ENCODE results near the gene MYEOV.
A peak's percentile ranks its signal among the peaks of the same experiment; 100 is the strongest.

Gene MYEOV

DNA sequence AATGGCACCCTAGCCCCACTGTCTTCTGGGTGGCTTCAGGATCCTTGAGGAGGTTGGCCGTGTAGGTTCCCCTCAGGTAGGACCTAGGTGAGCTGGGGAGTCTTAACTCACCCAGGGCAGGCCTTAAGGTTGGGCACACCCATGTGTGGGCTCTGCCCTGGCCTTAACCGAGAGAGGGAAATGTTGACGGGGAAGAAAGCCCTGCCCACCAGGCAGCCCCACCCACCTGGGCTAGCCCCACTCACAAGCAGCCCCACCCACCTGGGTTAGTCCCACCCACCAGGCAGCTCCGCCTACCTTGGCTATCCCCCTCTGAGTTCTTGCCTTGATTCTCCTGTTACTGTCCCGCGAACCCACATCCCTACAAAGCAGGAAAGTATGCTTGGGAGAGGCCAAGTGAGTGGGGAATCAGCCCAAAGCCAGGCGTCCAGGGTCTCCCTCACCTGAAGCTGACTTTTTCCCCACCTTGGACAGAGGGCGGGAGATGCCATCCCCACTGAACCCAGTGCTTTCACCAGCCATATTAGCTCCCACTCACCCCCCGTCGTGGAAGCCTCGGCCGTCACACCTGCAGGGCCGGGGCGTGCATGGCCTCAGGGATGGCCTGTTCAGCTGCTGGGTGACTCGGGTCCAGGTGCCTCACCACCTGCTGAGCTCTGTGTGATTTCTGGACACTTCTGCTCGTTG, at the start of gene MYEOV:
Gene MYEOV (plus strand): TSS at position 337 of the 687 bp plus-strand sequence. CDS start 1,200 bp downstream, outside the sequence.
- peak; percentile 83 for DNase-seq

DNA sequence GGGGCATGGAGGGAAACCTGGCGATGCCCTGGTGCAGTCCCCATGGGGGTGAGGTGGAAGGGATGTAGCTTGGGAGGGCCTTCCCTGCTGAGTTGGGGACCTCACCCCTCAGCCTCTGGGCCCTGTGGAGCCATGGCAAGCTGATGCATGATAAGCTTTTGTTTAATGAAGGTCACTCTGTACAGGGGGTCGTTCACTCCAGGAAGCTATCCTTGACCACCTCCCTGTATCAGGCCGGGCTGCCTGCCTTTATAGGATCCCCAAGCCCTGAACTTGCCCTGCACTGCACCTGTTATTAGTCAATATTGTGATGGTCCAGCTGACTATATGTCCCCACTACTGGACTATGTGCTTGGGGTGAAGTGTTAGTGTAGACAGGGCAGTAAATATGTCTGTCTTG, 49.7 kb upstream of the MYEOV start:
- no peak for DNase-seq

DNA sequence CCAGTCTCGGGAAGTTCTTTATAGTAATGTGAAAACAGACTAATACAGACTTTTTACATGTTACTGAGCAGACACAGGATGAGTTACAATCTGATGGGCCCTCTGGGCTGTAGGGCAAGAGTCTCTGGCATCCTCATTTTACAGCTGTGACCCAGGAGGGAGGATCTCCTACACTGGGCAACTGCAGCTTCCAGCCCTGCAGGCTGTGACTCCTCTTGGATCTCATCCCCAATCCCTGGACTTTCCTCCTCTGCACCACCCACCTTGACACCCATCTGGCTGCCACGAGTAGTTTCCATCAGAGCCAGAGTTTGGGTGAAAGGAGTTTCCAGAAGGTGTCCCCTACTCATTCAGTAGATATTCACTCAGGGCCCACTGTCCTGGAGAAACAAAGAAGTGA, 48.9 kb upstream of the MYEOV start:
- DNase-seq, result no peak

DNA sequence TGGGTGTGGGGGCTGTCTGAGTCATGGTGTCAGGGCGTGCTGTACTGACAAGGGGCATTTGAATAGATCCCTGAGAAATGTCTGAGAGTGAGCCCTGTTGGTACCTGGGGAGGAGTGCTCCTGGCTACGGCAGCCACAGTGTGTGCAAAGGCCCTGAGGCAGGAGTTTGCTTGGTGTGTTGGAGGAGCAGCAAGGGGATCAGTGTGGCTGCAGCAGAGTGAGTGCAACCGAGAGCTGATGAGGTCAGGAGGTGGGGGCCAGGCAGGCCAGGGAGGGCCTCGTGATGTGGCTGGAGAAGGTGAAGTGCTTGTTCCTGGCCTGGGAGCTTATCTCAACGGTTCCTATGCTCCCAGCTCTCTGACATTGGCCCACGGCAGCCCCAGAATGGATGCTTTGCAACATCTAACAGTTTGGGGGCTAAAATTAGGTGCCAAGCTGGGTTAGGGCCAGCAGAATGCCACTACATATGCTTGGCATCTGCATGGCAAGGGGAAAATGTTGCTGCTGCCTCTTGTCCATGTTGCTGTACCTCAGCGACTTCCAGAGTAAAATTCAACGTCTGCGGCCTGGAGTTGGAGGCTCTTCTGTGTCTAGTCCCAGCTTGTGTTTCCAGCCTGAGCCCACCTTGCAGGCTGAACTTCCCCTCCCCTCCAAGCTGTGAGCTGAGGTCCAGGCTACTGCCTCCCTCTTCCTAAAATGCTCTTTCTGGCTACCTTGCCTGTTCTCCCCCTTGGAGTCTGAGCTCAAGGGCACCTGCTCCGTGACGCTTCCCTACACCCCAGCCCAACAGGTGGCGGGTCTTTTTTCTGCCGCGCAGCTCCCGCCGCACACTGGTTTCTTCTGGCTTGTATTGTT, 48.2 kb upstream of the MYEOV start:
- no peak for DNase-seq

DNA sequence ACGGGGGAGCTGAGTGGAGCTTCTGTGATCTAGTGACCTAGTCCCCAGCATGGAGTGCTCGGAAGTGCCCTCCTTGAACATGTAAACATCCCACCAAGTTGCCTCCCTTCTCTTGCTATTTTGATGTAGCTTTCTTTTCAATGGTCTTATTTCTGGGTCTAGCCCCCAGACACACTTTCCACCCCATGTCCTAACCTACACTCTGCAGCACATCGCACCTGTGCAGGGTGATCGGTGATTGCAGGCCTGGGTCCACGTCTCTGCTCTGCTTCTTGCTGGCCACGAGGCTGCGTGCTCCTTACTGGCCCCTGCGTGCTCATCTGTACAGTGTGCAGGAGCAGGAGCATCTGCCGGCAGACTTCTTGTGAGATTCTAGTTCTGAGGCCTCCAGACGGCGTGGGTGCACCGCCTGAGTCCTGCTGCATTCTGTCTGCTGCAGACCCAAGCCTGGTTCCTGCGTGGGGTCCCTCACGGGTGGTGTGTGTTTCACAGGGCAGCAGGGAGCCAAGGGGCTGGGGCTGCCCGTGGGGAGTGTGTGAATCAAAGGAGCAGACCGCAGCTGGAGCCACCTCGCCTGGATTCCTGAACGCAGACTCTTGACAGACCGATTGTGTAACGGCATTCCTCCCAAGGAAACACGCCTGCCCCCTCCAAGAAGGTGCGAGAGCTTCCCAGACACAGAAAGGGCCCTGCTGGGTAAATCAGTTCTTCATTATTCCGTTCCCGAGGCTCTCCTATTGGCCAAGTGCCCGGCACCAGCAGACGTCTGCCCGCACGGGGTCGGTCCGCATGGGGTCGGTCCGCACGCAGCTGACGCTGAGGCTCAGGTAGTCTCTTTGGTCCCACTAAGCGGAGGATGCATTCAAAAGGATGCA, 44.4 kb upstream of the MYEOV start:
- no peak for DNase-seq

DNA sequence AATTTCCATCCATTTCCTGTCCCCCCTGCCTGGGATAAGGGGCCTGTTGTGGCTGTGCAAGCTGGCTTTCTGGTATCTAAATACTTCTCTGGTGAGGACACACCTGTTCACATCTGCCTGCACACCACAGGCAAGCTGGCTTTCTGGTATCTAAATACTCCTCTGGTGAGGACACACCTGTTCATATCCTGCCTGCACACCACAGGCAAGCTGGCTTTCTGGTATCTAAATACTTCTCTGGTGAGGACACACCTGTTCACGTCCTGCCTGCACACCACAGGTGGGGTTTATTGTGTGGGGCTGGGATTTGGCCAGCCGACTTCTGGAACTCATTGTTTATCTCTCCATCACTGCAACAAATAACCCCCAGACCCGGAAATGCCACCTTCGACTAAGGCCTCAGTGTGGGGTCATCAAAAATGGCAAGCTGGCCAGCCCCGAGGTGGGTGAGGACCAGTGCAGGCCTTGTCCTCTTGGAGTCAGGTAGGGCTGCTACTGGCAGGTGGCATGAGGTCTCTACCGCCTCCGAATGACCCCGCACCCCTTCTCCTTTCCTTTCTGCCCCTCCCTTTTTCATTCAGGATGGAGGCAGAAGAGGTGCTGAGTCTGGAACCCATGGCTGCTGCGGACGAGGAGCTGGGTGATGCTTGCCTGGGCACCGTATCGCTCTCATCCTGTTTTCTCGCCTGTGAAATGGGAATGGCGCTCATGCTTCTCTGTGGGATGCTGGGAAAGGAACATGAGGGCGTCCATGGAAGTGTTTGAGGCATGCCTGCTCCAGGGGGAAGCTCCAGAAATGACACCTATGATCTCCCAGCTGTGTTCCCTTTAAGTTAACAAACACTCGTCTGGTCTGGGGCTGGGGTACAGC, 43.5 kb upstream of the MYEOV start:
- peak; percentile 79 for DNase-seq

DNA sequence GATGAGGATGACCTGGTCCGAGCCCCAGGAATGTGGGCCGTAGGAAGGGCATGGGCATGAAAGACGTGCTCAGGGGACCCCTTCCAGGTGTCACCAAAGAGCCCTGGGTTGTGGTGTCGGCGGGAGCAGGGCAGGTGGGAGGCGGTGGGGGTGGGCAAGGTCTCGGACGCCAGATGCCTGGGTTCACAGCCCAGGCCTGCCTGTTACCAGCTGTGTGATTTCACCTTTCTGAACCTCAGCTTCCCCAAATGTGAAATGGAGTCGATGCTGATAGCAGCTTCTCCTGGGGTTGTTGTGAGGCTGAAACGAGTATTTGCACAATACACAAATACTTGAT, 42.9 kb upstream of the MYEOV start:
- DNase-seq, result no peak

DNA sequence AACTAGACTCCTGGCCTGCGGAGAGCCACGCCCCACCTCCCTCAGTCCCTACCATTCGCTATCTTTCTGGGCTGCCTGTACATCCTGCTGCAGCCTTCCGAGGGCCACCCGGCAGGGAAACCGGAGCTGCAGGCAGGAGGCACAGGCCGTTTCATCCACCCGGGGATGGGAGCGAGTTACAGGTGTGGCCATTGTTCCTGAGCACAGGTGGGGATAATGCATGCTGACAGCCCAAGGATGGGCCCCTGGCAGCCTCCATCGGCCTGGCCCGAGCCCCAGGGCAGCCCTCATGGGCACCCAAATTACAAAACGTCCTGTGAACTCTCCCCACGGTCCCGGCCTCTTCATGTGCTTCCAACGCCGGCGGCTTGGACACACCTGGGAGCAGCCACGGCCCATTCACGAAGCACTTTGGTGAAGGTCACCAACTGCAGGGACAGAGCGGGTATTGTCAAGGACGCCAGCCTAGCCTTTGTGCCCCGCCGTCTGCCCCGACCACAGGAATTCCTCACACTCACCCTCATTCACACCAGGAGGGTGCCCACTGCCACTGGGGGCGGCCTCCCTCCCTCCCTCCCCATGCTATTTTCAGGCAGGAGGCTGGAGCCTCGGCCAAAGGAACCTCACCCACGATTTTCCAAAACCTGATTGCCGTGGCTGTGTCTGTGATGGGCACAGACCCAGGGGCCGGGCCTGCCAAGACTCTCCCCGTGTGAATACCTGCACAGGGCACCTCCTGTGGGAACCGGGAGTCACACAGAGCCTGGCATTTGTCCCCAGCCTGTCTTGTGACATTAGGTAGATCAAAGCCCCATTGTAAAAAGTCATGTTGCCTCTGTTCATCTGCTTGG, 42.1 kb upstream of the MYEOV start:
- no peak for DNase-seq

DNA sequence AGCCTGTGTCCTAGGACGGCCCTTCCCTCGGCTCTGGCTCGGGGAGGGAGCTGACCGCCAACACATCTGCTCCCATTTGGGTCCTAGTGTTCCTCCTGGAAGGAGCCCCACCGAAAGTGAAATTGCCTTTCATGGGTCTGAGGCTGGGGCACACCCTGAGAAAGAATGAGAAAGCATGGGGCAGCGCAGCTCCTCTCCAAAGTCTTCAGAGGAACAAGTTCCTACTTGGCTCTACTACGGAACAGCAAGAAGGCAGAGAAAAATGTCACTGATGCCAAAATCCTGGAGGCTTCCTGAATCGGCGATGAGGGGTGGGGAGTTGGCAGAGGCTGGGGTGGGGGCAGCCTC, 41.5 kb upstream of the MYEOV start:
- DNase-seq, result no peak

DNA sequence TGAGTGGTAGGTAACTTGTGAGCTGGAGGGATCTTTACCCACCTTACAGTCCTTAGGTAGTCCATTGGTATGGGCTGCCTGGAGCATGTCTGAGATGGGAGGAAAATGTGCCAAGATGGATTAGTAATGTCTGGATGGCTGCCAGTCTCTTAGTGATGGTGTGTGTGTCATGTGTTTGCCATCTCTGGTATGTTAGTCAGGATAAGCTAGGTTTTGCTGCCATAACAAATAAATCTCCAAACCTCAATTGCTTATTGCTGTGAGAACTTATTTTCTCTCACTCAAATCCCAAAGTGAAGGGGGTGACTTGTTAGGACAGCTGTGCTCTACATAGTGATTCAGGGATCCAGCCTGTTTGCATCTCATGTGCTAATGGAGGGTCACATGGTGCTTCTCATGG, 40.9 kb upstream of the MYEOV start:
- no peak for DNase-seq

DNA sequence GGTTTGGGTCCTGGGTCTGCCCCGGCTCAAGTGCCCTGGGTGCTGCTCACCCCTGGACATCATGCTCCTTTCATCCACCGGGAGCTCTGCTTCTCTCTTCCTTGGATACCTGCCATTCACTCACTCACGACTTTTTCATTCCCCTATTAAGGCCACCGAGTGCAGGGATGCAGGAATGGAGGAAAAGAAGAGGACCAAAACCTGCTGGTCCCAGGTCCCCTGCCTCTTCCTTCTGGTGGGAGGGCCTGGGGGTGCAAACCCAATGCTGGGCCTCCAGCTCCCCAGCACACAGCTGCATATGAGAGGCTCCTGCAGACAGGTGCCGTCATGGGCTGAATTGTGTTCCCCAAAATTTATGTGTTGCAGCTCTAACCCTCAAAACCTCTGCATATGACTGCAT, 36.8 kb upstream of the MYEOV start:
- DNase-seq, result no peak

DNA sequence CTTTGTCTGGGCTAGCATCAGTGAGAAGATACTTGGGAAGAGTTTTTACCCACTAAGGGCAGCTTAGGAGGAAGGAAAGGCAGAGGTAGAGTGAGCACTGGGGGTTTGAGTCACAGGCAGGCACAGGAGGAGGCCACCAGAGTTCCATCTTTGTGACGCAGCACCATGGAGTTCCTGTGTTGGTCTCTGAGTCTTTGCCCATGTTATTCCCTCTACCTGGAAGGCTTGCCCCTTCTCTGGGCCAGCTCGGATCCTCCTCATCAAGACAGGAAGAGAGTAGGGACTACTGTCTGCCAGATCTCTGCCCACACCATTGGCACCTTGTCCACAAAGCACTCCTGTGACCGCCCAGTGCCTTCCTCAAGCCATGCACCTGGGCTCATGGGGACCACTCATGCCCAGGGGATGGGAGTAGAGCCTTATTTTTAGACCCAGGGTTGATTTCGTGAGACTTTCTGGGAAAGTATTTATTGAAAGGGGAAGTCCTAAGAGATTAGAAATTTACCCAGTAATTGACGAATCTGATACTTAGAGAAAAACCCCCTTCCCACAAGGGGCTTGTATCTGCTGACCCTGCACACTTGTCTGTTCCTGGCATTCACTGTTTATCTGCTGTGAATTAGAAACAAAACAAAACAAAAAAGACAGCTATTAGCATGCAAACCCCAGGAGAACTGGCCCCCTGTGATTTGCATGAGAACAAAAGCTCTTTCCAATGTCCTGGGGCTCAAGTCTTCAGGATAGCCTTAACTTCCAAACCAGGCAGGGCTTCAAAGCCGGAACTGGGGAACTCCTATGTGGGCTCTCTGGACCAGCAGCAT, 35.9 kb upstream of the MYEOV start:
- no peak for DNase-seq

DNA sequence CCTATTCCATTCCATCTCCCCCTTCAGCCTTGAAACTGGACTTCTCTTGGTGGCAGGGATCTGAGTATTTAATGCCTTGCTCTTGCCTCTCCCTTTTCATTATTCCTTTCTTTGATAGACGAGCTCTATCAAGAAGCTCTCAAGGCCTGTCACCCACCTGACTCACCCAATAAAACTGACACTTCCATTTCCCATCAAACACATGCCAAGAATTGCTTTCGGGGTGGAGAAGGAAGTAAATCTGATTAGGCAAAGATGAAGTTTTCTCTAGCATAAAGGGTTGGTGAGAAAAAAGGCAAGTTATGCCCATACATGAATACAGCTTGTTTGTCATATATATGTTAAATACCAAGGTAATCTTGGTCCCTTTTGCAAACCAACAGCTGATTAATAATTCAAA, 34.9 kb upstream of the MYEOV start:
- DNase-seq, result no peak

DNA sequence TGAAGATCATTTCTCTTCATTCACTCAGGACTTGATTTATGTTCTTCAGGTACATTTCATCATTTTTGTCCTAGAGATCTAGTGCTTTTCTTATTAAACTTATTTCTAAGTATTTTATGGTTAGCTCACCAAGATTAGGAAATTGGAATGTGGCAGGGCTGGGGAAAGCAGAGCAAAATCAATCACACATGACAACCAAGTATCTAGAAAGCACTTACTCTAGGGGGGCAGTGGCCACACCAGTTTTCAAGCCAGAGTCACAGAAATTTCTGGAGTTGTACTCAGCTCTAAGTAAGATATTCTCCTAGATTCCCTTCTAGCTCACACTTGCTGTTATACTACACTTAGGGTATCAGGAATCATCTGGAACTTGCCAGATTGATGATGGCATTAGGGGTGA, 33.3 kb upstream of the MYEOV start:
- DNase-seq, result no peak

DNA sequence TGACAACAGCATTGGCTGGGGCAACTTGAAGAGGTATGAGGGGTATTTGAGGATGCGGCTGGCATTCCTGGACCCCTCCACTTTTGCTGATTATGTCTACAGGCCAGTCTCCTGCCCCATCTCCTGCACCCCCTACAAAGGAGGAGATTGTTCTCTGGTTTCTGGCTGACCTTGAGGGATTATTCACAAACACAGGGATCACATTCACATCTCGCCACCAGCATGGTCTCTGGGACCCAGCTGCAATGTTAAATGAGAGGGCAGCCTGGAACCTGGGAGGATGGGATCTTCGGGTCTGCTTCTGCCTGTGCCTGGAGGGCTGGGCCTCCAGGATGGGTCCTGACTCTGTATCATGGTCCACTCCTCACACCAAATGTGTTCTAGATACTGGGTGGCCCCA, 32.8 kb upstream of the MYEOV start:
- DNase-seq, result no peak

DNA sequence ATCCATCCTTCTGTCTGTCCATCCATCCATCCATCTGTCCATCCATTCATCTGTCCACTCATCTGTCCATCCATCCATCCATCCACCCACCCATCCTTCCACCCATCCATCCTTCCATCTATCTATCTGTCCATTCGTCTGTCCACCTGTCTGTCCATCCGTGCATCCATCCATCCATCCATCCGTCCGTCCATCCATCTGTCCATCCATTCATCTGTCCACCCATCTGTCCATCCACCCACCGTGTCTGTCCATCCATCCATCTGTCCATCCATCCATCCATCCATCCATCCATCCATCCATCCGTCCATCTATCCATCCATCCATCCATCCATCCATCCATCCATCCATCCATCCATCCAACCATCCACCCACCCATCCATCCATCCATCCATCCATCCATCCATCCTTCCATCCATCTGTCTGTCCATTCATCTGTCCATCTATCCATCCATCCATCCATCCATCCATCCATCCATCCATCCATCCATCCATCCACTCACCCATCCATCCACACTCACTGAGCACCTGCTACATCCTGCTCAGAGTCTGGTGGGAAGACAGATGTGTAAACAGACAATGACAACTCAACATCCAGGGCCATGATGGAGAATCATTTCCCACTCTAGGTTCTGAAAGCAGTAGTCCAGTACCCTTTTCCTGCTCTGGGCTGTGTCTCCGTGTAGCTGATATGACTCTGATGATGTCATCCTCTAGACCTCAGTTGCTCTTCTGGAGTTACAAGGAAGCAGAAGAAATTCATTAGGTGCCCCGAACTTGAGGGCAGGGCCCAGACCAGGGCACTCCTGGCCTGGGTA, 30.8 kb upstream of the MYEOV start:
- DNase-seq, result no peak

DNA sequence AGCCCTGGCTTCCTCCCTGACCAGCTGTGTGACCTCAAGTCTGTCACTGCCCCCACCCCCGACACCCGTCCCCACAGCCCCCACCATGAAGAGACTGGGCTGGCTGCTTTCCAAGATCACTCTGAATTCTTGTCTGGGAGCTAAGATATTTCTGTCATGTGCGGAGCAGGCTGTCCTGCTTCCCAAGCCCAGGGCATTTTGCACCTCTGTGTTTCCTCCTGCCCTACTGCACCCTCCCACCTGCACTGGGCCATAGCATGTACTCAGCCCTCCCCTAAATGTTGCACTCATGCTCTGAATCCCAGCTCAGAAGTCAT, 30.3 kb upstream of the MYEOV start:
- DNase-seq, result no peak

DNA sequence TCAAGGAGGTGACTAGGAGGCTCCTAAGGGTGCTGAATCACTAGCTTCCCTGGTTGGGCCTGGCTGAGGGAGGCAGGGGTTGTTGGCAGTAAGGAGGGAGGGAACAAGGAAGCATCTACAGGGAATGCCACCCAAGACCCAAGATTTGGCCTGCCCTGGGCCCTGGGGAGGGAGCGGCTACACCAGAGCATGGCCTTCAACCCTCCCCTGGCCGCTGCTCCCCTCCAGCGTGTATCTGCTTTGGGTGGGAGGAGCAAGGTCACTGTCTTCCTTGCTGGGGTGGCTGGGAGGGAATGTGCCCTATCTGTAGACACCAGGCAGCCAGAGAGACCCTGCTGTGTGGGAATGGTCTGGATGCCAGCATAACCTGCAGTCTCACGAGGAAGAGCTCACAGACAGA, 29.5 kb upstream of the MYEOV start:
- no peak for DNase-seq

DNA sequence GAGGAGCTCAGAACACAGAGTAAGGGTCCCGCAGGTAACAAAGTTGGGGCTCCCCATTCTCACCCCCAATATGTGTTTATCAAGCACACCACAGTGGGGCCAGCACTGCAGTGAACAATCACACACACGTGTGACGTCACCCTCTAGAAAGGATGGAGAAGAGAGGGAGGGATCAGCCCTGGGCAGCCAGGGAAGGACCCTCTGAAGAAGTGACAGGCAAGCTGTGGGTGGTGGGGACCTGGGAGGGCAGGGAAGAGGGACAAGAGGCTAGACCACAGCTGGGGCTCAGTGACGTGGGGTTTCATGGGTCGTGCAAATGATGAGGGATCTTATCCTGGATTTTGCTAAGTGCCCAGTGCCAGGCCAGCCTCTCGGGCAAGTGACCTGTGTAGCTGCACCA, 28.7 kb upstream of the MYEOV start:
- DNase-seq, result no peak

DNA sequence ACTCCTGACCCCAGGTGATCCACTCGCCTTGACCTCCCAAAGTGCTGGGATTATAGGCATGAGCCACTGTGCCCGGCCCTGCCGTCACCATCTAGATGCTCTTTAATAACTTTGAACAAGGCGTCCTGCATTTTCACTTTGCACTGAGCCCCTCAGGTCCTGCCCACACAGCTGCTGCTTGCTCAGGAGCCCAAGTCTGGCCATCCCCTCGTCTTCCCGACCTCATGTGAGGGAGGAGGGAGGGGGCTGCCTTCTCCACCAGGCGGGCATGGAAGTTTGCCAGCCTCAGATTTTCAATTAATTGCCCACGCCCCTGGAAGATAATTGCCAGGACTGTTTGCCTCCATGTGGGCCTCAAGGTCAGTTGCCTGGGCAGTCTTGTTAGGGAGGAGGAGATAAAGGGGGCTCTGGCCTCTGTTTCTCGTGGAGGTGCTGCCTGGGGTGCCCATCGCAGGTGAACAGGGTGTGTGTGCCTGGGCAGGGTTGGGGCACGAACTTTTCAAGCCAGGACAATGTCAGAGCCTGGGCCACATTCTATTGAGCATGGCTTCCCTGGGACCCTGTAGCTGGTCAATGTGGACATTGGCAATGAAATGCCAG, 27.9 kb upstream of the MYEOV start:
- no peak for DNase-seq
